Stimulated activated naive B cell treated with anti-CD40 and anti-IgM and Interleukin-4, amounts not matched to agents 10 μg/mL and 1 μg/mL and 100 μg/mL, for 72 hours (primary cell): ENCODE measurements around the gene SLC41A1.
"Not testable (repeated sequence)": the region's sequence is repeated elsewhere in the genome, so short reads cannot be mapped to it uniquely, and the experiment has no call there.

Experiments used
- ATAC-seq, 2 donors: fragments of 150-1000 bp; cut with Tn5 transposase; replicated peaks; 2 replicates each; pipeline ENCODE4 v1.10.0; 2021; ENCODE audit warnings: moderate library complexity in 1 of 2
- DNase-seq: peaks from one replicate; pipeline ENCODE4 v3.0.0; 2021
- H3K27ac Mint-ChIP-seq: one replicate; pipeline ENCODE4 v1.8.0; 2022; ENCODE audit warnings: mild to moderate bottlenecking, mixed read lengths
- H3K27me3 Mint-ChIP-seq, 2 donors: one replicate each; pipeline ENCODE4 v1.8.0; 2022; ENCODE audit warnings: mixed read lengths in 2 of 2
- H3K36me3 Mint-ChIP-seq, 2 donors: one replicate each; pipeline ENCODE4 v1.8.0; 2022; ENCODE audit warnings: mixed read lengths in 2 of 2, mild to moderate bottlenecking in 1 of 2
- H3K4me1 Mint-ChIP-seq, 2 donors: one replicate each; pipeline ENCODE4 v1.8.0; 2022; ENCODE audit warnings: mixed read lengths in 2 of 2, mild to moderate bottlenecking in 1 of 2
- H3K4me3 Mint-ChIP-seq, 2 donors: one replicate each; pipeline ENCODE4 v1.8.0; 2022; ENCODE audit warnings: mild to moderate bottlenecking in 2 of 2, mixed read lengths in 2 of 2, moderate library complexity in 1 of 2
- H3K9me3 Mint-ChIP-seq, 2 donors: one replicate each; pipeline ENCODE4 v1.8.0; 2022; ENCODE audit warnings: mixed read lengths in 2 of 2, mild to moderate bottlenecking in 1 of 2

SLC41A1 gene

DNA sequence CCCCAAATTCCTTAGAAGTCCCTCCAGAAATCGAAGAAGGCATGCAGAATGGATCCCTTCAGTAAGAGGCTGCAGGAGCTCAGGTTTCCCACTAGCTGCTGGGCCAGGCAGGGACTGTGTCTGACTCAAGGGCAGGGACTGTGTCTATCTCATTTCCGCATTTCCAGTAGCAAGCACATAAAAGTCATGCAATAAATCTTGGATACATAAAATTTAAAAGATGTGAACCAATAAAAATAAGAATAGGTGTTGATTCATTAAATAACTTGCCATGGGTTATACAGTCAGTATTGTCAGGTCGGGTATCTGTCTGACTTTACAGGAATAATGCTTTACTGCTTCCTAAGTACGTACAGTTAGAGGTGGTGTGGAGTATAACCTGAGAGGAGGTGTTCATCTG is 21.8 kb upstream of the SLC41A1 start:
- no peaks in the 10 kb centered on the region for H3K9me3 Mint-ChIP-seq
- H3K27ac Mint-ChIP-seq: no peak overlapping the region
- H3K36me3 Mint-ChIP-seq: no peaks in the 10 kb centered on the region
- no peak for ATAC-seq
- DNase-seq: no peak
- H3K4me3 Mint-ChIP-seq: no peak overlapping the region
- no peaks in the 10 kb centered on the region for H3K27me3 Mint-ChIP-seq
- H3K4me1 Mint-ChIP-seq: peaks cover 9 to 12% of the 10 kb centered on the region in 2 donors

DNA sequence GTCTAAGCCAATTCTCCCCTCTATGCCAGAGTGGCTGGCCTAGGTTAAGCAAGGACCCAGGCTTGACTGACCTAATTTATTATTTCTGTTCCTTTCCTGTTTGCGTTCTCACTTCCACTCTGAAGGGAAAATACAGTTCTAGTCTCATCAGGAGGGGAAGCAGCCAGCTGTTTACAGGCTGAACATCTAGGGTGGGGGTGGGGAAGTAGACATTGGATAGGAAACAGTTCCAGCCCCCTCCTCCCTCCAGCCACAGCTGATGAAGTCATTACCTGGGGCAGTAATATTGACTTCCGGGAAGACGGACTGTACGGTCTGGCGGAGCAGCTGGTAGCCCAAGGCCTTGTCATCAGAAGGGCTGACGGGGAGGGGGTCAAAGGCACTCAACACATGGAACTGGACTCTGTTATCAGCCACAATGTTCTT is 19.3 kb upstream of the SLC41A1 start:
- DNase-seq: no peak
- H3K9me3 Mint-ChIP-seq: no peaks in the 10 kb centered on the region
- H3K27ac Mint-ChIP-seq: no peak overlapping the region
- H3K36me3 Mint-ChIP-seq: peaks cover 0 to 4% of the 10 kb centered on the region in 2 donors
- H3K4me3 Mint-ChIP-seq: no peak overlapping the region
- H3K4me1 Mint-ChIP-seq: peaks cover 12% of the 10 kb centered on the region in 2 donors
- peaks cover 0 to 6% of the 10 kb centered on the region in 2 donors for H3K27me3 Mint-ChIP-seq
- peak; percentile 53 to 58 for ATAC-seq

DNA sequence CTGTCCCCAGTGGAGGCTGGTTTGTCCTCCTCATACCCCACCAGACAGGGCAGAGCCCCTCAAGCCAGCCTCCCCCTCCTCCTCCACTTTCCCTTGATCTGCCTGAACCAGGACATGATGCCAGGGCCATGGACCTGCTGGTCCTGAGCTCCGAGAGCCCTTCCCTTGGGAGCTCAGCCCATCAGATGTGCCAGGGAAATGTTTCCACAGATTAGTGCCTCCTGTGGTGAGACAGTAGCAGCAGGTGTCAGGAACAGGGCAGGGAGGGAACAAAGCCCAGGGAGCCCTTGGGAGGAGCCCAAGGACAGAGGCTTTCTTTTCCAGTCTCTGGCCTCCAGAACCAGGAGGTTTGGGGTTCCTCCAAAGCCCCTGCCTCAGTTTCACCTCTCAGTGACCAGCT is 14.6 kb upstream of the SLC41A1 start:
- Mint-ChIP-seq H3K27ac (no peak overlapping the region), H3K36me3 (peaks cover 8 to 17% of the 10 kb centered on the region in 2 donors), H3K27me3 (peaks cover 0 to 6% of the 10 kb centered on the region in 2 donors), H3K4me3 (no peak overlapping the region), H3K9me3 (peaks cover 10 to 12% of the 10 kb centered on the region in 2 donors), H3K4me1 (peaks cover 29 to 44% of the 10 kb centered on the region in 2 donors)
- DNase-seq (no peak), ATAC-seq (no peak)

DNA sequence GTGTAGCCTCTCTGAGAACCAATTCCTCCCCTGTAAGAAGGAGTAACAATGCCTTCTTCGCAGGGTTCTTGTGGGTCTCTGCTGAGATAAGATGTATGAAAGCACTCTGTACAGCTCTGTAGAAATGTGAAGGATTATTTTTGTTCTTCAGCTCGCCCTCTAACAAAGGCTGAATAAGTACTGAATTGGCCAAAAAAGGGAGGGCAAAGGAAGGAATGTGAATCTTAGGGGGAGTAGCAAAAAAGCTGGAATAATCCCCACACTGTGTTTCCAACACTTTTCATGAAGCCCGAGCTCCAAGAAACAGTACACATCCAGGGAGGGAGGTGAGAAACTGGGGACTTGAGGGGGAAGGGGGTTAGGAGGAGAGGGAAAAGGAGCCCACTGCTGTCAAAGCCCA is 14.0 kb upstream of the SLC41A1 start:
- Mint-ChIP-seq H3K9me3 (peaks cover 16 to 17% of the 10 kb centered on the region in 2 donors), H3K27ac (peak overlapping the region; percentile 72), H3K4me1 (peaks cover 24 to 39% of the 10 kb centered on the region in 2 donors), H3K27me3 (peaks cover 0 to 6% of the 10 kb centered on the region in 2 donors), H3K36me3 (peaks cover 12 to 24% of the 10 kb centered on the region in 2 donors), H3K4me3 (no peak overlapping the region)
- no peak for DNase-seq
- peak in 1 of 2 donors; percentile 10 for ATAC-seq

DNA sequence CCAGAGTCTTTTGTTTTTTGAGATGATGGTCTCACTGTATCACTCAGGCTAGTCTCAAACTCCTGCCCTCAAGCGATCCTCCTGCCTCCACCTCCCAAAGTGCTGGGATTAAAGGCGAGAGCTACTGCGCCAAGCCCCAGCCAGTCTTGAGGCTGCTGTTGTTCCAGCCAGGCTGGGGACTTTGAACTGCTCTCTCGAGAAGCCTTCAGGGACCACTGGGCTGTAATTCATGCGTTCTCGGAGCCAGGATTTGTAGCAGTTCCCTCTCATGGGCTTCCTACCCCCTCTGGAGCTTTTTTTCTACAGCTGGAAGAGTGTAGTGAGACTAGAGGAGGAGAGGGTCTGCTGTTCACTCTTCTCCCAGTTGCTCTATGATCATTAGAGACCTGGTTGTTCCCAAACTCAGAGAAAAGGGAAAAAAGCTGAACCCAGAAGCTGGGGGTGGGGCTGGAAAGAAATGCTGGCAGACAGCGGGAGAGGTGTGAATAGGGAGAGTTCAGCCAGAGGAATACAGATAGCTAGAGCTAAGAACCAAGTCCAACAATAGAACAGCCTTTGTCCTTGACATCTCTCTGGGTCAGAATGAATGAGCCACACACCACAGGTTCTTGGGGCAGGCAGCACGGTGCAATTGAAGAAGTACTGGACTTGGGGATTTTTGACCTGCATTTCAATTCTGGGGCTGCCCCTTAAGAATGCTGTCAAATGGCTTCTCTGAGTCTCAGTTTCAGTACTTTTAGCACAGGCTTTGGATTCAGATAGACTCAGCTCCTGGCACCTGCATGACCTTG is 13.2 kb upstream of the SLC41A1 start:
- H3K4me3 Mint-ChIP-seq: peak overlapping the region in 1 of 2 donors; percentile 30
- peaks cover 16 to 18% of the 10 kb centered on the region in 2 donors for H3K9me3 Mint-ChIP-seq
- H3K27me3 Mint-ChIP-seq: peaks cover 0 to 6% of the 10 kb centered on the region in 2 donors
- H3K27ac Mint-ChIP-seq: peak overlapping the region; percentile 72
- ATAC-seq (peak; percentile 97 to 98), DNase-seq (peak; percentile 49)
- peaks cover 12 to 26% of the 10 kb centered on the region in 2 donors for H3K36me3 Mint-ChIP-seq
- H3K4me1 Mint-ChIP-seq: peaks cover 21 to 34% of the 10 kb centered on the region in 2 donors

DNA sequence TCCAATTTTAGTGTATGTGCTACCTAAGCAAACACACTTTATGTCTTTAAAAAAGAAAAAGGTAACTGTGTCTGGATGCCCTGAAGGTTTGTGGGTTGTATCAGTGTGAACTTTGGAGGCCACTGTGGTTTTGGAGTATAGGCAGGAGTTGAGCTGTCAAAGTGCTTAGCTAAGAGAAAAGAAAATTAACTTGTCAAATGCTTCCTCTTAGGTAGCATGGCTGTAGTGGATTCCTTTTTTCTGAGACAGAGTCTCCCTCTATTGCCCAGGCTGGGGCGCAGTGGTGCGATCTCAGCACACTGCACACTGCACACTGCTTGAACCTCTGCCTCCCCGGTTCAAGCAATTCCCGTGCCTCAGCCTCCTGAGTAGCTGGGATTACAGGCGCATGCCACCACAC is 11.2 kb upstream of the SLC41A1 start:
- Mint-ChIP-seq H3K4me3 (no peak overlapping the region), H3K9me3 (peaks cover 16 to 18% of the 10 kb centered on the region in 2 donors), H3K27me3 (peaks cover 0 to 2% of the 10 kb centered on the region in 2 donors), H3K27ac (no peak overlapping the region), H3K4me1 (peaks cover 19 to 34% of the 10 kb centered on the region in 2 donors), H3K36me3 (peaks cover 12 to 26% of the 10 kb centered on the region in 2 donors)
- no peak for ATAC-seq
- DNase-seq: no peak

DNA sequence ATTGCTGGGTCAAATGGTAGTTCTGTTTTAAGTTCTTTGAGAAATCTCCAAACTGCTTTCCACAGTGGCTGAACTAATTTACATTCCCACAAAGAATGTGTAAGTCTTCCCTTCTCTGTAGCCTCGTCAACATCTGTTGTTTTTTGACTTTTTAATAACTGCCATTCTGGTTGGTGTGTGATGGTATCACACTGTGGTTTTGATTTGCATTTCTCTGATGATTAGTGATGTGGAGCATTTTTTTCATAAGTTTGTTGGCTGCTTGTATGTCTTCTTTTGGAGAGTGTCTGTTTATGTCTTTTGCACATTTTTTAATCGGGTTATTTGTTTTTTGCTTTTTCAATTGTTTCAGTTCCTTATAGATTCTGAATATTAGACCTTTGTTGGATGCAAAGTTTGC is 10.3 kb upstream of the SLC41A1 start:
- H3K36me3 Mint-ChIP-seq: peaks cover 12 to 26% of the 10 kb centered on the region in 2 donors
- peaks cover 16 to 18% of the 10 kb centered on the region in 2 donors for H3K9me3 Mint-ChIP-seq
- not testable (repeated sequence) for H3K27me3 Mint-ChIP-seq, DNase-seq
- peaks cover 19 to 34% of the 10 kb centered on the region in 2 donors for H3K4me1 Mint-ChIP-seq
- H3K4me3 Mint-ChIP-seq: peak overlapping the region in 1 of 2 donors; percentile 9
- peak; percentile 33 to 38 for ATAC-seq
- H3K27ac Mint-ChIP-seq: peak overlapping the region; percentile 74

DNA sequence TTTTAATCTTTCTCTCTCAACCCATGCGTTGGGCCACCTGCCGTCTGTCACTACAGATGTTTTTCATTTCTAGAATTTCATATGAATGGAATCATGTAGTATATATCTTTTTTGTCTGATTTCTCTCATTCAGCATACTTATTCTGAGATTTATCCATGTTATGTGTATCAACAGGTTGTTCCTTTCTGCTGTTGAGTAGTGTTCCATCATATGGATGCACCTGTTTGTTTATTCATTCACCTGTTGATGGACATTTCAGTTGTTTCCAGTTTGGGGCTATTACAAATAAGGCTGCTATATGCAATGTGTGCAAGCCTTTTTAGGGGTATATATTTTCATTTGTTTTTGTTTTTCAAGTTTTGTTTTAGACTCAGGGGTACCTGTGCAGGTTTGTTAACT is 9.4 kb upstream of the SLC41A1 start:
- Mint-ChIP-seq H3K27me3 (no peaks in the 10 kb centered on the region), H3K27ac (no peak overlapping the region), H3K4me3 (no peak overlapping the region)

DNA sequence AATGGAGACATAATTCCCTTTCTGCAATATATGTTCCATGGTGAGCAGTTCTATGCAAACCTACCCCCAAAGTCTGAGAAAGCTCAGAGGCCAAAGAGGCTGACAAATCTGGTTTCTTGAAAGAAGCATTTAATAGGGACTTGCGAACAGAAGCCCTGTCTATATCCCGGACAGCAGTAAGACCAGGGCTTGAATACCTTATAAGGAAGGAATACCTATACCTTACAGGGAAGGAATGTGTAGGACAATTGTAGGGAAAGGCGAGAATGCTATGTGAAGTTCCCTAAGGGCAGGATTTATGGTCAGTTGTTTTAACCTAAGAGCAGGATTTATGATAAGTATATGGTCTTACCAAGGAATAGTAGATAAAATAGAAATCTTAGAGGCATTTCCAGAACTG is 5.0 kb upstream of the SLC41A1 start:
- Mint-ChIP-seq H3K27me3 (peaks cover 0 to 5% of the 10 kb centered on the region in 2 donors), H3K4me1 (peaks cover 6 to 19% of the 10 kb centered on the region in 2 donors), H3K36me3 (peaks cover 6 to 12% of the 10 kb centered on the region in 2 donors), H3K9me3 (peaks cover 9 to 11% of the 10 kb centered on the region in 2 donors), H3K4me3 (no peak overlapping the region), H3K27ac (no peak overlapping the region)
- ATAC-seq: no peak
- no peak for DNase-seq

More for the DNA sequence above, 9.4 kb upstream of the SLC41A1 start:
- Mint-ChIP-seq H3K9me3 (peaks cover 16 to 18% of the 10 kb centered on the region in 2 donors), H3K4me1 (peaks cover 19 to 34% of the 10 kb centered on the region in 2 donors), H3K36me3 (peaks cover 12 to 22% of the 10 kb centered on the region in 2 donors)
- ATAC-seq (no peak), DNase-seq (no peak)

DNA sequence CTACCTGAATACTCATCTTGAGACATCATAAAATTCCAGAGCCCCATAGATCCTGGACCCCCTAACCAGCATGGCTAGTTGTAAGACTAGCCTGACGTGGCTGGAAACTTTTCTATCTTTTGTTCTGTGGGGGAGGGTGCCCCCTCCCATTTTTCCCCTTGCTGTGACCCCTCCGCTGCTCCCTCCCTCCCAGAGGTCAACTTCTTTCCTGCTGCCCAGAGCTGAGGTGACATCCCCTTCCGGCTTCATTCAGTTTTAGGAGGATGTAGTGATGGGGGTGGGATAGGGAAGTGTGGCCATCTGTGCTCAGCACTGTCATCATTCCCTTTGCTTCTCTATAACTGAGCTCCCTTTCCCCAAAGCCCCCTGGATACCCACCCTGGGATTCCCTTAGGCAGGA is 4.4 kb upstream of the SLC41A1 start:
- Mint-ChIP-seq H3K36me3 (peaks cover 2 to 6% of the 10 kb centered on the region in 2 donors), H3K27me3 (peaks cover 0 to 5% of the 10 kb centered on the region in 2 donors), H3K9me3 (peaks cover 3 to 4% of the 10 kb centered on the region in 2 donors), H3K4me3 (no peak overlapping the region), H3K4me1 (peaks cover 8 to 18% of the 10 kb centered on the region in 2 donors), H3K27ac (no peak overlapping the region)
- ATAC-seq: no peak
- no peak for DNase-seq

DNA sequence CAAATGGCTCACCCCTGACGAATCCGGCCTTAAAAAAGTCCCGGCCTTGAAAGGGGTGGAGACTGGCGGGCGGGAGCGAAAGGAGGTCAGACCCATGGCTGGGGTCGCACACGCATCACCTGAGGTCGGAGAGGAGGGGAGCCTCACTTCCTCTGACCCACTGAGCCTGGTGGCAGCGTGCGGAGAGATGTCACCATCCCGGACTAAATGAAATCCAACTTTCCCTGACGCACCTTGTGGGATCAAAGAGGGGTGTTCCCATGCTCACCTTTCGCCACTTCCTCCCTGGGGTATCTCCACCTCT is 709 bp upstream of the SLC41A1 start:
- peaks cover 29 to 53% of the 10 kb centered on the region in 2 donors for H3K4me1 Mint-ChIP-seq
- H3K27ac Mint-ChIP-seq: peak overlapping the region; percentile 97
- DNase-seq (no peak), ATAC-seq (no peak)
- peaks cover 19% of the 10 kb centered on the region in 2 donors for H3K36me3 Mint-ChIP-seq
- H3K27me3 Mint-ChIP-seq: peaks cover 0 to 5% of the 10 kb centered on the region in 2 donors
- H3K4me3 Mint-ChIP-seq: peak overlapping the region; percentile 96 to 97
- no peaks in the 10 kb centered on the region for H3K9me3 Mint-ChIP-seq

DNA sequence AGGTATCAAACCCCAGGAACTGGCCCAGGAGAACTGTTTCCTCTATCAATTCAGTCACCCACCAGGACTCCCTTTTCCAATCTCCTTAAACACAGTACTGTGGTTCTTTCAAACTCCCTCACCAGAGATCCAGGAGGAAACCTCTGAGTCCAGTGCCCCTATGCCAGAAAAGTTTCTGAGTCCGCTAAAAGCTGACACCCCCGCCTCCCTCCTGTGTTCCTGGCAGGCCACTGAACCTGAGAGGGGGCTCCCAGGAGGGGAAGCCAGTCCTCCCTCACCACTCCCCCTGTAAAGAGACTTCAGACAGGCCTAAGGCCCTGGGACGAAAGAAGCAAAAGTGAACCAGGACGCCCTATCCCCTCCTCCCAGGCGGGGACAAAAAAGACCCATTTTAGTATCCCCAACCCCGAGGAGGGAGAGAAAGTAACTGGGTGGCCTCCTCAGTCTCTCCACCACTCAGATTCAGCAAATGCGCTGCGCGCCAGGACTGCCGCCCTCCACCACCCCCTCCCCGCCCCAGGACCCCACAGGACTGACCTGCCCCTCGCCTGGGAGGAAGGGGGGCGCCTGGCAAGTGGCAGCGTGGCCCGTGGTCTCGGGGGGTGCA is 624 bp downstream of the SLC41A1 start:
- Mint-ChIP-seq H3K27ac (peak overlapping the region; percentile 93), H3K4me1 (peaks cover 36 to 63% of the 10 kb centered on the region in 2 donors), H3K27me3 (peaks cover 0 to 5% of the 10 kb centered on the region in 2 donors), H3K36me3 (peaks cover 27 to 30% of the 10 kb centered on the region in 2 donors), H3K4me3 (peak overlapping the region; percentile 96 to 97), H3K9me3 (no peaks in the 10 kb centered on the region)
- no peak for DNase-seq
- ATAC-seq: peak; percentile 37 to 39

DNA sequence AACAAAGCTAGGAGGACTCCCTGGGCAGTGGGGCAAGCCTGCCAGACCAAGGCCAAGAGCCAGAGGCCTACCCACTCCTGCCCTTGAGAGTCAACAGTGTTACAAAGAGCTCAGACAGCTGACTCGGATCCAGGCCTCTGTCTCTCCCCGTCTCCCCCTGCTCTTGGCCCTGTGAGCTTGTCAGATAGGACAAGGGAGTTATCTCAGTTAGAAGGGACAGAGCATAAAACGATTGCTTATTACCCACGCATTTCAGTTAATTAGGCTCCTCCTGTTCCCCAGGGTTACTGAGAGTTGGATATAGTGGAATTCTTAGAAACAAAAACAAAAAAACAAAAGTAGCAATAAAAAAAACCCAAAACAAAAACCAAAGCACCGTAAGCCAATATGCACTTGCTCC is 1.3 kb downstream of the SLC41A1 start:
- Mint-ChIP-seq H3K27me3 (peaks cover 0 to 5% of the 10 kb centered on the region in 2 donors), H3K36me3 (peaks cover 31 to 36% of the 10 kb centered on the region in 2 donors), H3K4me1 (peaks cover 40 to 70% of the 10 kb centered on the region in 2 donors), H3K27ac (no peak overlapping the region), H3K9me3 (no peaks in the 10 kb centered on the region), H3K4me3 (peak overlapping the region; percentile 96 to 97)
- ATAC-seq (no peak), DNase-seq (no peak)

DNA sequence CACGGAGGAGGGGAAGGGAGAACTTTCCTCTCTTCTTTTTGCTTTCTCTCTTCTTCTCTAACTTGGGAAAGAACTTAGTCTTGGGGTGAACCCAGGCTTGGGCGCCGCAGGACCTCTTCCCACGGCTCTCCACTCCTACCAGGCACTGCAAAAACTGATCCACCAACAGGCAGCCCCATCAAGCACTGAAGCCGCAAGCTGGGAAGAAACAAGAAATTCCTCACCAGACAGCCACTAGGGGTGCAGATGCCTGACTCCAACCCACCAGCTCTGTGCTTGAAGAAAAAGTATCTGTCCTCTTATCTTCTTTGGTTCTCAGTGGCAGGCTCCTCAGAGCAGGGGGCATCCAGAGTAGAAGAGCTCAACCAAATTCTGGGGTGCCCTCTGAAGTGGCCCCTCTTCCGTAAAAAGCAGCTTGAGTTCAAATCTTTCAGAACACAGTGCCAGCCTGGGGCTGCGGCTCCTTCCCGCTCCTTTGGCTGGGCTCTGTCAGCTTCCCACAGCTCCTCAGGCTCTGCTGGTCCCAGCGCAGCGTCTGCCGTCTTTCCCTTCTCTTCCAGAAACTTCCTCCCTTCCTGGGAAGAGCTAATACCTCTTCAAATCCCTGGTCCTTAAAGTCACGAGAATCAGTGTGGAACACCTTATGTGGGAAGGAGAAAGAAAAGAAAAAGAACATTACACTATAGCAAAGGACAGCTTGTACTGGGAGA is 2.4 kb downstream of the SLC41A1 start:
- ATAC-seq (no peak), DNase-seq (no peak)
- Mint-ChIP-seq H3K27me3 (peaks cover 0 to 5% of the 10 kb centered on the region in 2 donors), H3K27ac (no peak overlapping the region), H3K9me3 (no peaks in the 10 kb centered on the region), H3K36me3 (peaks cover 31 to 45% of the 10 kb centered on the region in 2 donors), H3K4me3 (no peak overlapping the region), H3K4me1 (peaks cover 51 to 76% of the 10 kb centered on the region in 2 donors)
